GM19463 (cell line): Measurements from ENCODE around the gene ATP6V0E1.

Experiments
- ATAC-seq: cut with Tn5 transposase; IDR thresholded peaks from one replicate; pipeline ENCODE4 v1.9.1; 2021; ENCODE audit warnings: mild to moderate bottlenecking, moderate library complexity; ENCODE audit not compliant: unreplicated experiment

ATP6V0E1 gene

DNA sequence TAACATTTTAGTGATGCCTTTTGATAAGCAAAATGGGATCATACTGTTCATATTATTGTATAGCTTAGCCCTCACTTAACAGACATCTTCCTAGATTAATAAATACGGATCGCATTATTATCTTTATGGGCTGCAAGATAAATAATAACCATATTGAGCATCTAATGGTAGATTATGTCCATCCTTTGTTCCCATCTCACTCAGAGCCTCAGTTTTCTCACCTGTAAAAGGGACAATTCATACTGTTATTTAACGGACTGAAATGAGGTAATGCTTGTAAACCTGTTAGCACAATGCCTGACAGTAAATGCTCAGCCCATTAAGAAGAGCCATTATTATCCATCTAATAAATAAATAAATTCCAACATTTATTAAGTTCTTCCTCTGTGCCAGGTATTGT is 27.3 kb upstream of the ATP6V0E1 start:
- ATAC-seq, result no peak

DNA sequence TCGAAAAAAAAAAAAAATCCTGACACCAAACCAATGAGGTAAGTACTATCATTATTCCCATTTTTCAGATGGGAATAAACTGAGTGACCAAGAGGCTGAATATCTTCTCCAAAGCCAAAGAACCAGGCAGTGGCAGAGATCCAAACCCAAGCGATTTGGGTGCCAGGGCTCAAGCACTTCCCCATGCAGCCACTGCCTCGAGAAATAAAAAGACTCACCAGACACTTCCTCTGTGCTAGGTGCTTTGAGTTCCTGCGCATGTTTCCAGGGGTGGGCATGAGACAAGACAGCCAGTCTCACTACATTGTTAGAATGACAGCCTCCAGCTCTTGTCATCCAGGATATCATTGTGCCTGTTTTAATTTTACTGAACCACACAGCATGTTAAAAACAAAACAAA is 26.6 kb upstream of the ATP6V0E1 start:
- ATAC-seq, result no peak

DNA sequence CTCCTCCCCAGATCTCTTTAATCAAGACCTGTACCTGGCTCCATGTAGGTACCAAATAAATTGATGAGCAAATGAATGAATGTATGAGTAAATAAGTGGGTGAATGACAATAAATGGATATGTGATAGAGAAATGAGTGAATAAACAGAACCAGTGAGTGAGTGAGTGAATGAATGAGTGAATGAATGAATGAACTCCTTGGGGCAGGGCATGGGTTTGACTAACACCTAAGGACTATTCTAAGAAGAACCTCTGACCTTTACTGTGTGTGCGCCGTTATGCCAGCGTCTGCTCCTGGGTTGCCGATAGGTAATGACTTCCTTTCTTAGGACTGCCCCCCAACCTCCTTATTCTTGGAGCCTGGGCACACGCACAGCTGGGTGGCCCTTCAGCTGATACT is 26.1 kb upstream of the ATP6V0E1 start:
- ATAC-seq, result no peak

DNA sequence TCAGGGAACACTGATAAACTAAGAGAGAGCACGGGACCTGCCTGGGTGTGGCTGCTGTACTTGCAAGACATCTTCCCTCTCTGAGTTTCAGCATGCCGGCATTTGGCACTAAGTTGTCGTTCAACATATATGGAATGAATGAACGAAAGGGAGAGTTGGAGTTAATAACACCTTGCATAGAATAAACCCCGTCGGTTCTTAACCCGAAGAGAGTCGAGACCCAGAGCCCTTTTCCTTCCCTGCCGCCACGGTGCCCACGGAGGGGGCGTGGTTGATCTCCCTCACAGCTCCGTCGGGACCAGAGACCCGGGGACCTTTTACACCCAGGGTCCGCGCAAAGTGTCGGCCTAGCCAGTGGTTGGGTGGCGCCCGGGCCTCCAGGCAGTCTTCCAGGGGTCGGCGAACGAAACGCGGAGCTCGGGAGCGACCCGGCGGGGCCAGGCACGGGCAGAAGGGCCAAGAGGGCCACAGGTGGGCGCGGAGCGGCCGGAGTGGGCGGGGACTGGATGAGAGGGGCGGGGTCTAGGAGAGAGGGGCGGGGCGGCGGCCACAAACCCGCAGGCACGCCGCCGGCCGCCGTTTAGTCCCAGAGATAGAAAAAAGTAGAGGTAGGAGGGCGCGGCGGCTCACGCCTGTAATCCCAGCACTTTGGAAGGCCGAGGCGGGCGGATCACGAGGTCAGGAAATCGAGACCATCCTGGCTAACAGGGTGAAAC is 25.1 kb upstream of the ATP6V0E1 start:
- peak; percentile 66 for ATAC-seq

DNA sequence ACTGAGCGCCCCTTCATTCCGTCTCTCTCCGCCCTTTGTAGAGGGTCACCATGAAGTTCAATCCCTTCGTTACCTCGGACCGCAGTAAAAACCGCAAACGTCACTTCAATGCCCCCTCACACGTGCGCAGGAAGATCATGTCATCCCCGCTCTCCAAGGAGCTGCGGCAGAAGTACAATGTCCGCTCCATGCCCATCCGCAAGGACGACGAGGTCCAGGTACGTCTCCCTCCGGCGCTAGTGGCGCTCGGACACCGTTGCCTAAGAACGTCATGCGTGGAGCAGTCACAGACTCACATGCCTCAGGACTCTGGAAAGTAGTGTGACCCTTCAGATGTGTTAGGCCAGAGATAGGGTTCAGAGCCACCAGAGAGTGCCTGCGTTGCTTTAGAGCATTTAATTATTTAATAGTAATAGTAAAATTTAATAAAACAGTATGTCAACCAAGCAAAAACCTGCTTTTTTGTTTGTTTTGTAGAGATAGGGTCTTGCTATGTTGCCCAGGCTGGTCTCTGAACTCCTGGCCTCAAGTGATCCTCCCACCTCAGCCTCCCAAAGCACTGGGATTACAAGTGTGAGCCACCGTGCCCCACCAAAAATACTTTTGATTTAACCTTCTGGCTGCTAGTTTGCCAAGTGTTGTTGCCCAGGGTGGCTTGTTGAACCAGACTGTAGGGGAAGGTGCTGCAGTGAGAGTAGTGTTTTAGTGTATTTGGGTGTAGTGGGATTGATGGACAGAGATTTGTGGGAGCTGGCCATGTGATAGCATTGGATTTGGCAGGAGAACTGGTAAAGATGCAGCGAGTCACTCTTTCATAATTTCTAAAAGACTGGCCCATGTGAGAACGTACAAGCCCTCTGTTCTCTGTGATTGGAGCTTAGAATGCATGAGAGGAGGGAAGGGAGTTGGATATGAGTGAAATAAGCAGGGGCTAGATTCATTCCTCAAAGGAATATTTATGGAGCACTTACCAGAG is 23.5 kb upstream of the ATP6V0E1 start:
- no peak for ATAC-seq

DNA sequence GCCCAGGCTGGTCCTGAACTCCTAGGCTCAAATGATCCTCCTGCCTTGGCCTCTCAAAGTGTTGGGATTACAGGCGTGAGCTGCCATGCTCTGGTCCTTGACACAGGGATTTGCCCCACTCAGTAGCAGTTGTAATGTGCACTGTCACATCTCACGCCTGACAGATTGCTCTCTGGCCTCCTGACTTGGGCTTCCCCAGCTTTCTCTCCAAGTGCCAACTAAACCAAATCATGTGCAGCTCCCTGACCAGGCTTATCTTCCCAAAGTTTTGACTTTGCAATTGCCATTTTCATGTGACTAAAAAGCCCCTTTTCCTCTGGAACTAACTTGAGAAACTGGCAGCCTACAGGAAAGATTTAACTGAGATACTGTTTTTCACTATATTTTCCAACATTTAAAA is 13.7 kb upstream of the ATP6V0E1 start:
- no peak for ATAC-seq

DNA sequence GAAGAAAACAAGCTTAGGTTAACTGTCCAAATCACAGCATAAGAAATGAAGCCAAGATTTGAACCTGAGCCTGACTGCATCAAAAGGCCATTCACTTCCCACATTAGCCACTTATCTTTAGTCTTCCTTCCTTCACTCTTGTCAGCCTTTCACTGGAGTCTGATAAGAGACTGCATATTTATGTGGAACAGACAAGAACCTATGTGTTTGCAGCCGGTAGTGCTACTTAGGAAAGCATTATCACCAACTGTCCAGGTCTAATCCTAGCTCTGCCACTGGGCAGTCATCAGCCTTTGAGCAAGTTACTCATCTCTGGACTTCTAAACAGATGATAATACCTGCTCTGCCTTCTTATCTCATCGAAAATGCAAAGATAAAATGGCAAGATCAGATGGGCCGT is 12.1 kb upstream of the ATP6V0E1 start:
- ATAC-seq, result no peak

DNA sequence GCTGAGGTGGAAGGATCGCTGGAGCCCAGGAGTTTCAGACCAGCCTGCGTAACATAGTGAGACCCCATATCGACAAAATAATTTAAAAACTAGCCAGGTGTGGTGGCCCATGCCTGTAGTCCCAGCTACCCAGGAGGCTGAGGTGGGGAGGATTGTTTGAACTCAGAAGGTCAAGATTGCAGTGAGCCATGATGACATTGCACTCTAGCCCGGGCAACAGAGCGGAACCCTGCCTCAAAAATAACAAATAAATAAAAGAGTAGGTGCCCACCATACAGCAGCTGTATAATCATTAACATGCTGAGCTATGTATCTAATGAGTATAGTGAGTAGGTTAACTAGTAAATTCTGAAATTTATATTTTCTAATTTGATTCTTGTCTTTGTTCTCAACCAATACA is 11.0 kb upstream of the ATP6V0E1 start:
- ATAC-seq, result no peak

DNA sequence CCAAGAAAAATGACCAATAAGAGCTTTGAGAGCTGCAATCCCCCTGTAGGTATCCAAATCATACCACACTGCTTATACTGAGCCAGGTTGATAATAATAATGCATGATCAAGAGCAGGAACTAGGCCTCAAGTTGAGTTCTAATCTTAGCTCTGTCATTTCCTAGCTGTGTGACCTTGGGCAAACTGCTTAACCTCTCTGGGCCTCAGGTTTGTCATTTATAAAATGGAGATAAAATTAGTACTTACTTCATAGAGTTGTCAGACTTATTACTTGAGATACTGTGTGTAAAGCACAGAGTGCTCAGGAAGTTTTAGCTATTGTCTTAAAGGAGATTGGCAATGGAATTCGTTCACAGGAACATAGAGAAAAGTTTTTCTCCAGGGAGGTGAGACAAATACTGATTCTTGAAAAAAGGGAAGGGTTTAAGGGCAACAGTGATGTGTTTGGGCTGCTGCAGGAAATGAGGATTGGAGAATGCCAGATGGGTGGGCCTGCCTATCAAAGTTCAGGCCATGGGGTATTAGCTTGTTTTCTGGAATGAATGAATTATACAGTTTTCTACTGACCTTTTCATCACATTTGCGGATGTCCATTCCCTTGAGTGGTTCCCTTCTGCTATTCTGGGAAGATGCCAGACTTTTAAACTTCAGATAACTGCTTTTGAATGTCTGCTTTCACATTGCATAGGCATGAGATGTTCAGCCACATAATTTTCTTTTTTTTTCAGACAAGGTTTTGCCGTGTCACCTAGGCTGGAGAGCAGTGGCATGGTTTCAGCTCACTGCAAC is 10.2 kb upstream of the ATP6V0E1 start:
- no peak for ATAC-seq

DNA sequence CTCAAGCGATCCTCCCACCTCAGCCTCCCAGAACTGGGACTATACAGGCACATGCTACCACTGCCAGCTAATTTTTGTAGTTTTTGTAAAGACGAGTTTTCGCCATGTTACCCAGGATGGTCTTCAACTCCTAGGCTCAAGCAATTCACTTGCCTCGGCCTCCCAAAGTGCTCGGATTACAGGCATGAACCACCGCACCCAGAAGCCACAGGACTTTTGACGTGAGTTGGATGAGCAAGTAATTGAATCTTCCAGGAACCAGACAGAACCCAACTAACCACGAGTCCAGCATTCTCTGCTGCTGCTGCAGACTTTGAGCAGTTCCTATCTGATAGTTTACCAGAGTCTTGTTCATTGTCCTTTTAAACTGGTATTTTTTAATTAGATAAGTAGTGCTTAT is 9.6 kb upstream of the ATP6V0E1 start:
- ATAC-seq, result no peak

DNA sequence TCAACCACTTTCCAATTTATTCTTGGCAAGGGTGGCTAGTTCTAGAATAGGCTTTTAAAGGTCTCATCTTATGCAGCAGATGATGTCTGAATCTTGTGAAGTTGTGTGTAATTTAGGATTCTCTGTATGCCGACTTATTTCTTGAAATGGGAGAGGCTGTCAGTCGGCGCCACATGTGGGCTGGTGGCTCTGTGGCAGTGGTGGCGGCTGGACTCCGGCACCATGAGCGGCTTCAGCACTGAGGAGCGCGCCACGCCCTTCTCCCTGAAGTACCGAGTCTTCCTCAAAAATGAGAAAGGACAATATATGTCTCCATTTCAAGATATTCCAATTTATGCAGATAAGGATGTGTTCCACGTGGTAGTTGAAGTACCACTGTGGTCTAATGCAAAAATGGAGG is 8.3 kb upstream of the ATP6V0E1 start:
- ATAC-seq, result no peak

DNA sequence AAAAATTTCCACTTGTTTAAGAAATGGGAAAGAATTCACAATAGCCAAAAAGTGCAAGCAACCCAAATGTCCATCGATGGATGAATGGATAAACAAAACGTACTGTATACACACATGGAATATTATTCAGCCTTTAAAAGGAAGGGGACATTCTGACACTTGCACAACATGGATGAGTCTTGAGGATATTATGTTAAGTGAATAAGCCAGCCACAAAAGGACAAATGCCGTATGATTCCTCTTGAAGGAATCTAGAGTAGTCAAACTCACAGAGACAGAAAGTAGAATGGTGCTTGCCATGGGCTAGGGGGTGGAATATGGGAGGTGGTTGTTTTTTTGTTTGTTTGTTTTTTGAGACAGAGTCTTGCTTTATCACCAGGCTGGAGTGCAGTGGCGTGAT is 3.8 kb upstream of the ATP6V0E1 start:
- ATAC-seq, result no peak

DNA sequence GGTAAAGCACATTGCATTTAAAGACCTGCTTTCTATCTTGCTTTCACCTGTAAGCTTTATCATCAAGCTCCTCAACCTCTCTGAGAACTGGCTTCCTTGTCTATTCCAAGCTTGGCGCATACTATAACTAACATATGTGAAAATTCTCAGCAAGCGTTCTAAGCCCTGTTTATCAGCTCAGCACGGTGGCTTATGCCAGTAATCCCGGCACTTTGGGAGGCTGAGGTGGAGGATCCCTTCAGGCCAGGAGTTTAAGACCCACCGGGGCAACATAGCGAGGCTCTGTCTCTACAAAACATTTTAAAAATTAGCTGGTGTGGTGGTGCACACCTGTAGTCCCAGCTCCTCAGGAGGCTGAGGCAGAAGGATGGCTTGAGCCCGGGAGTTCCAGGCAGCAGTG is 1.6 kb upstream of the ATP6V0E1 start:
- no peak for ATAC-seq

DNA sequence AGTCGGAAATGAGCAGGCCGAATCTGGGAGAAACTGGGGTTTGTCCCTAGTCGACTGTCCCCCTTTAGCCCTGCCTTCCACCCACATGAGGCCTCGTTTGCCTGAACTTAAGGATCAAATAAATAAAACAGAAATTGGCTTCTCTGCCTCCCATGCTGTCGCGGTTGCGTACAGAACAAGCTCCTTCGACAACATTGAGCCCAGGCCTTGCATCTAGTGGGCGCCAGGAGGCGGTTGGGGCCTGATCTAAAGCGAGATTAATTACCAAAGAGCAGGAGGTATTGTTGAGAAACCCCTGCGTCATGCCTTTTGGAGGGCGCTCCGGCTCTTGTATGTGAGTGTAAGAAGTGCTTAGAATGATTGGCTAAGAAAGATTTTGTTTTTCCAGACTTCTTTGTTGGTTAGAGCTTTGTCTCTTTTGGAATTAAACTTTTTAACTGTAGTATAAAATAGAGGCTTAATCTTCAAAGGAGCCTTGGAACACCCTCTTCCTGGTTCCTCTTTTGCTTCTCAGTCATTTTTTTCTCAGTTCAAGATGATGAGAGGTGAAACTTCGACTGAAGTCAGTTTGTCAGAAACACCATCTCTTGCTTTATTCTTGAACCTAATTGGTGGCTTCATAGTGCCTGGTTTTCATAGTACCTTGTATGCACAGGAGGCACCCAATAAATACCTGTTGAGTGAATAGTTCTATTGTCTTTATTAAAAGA is 828 bp downstream of the ATP6V0E1 start:
- peak; percentile 55 for ATAC-seq

DNA sequence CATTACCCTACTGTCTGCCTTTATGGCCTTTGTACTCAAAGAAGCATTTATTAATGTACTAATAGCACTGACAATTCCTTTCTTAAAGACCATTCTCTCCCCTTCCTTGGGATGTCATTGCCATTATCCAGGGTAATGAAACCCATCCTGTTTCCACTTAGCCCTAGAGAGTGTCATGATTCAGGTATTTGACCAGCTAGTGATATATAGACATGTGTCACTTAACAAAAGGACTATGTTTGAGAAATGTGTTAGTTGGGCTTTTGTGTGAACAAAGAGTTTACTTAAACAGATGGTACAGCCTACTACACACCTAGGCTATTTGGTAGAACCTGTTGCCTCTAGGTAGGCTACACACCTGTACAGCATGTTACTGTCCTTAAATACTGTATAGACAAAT is 2.0 kb downstream of the ATP6V0E1 start:
- ATAC-seq, result no peak

DNA sequence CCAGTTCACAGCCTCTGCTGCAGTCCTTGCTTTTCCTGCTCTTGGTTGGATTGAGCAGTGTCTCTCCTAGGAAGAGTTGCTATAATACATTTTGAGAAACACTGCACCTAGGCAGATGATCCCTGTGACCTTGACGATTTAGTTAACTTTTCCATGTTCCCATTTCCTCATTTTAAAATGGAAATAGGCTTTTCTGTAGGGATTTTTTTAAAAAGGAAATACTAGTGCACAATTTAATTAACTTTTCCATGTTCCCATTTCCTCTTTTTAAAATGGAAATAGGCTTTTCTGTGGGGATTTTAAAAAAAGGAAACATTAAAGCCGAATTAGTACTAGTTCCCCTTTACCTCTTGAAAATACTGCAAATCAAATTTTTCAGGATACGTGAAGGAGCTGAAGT is 4.7 kb downstream of the ATP6V0E1 start:
- no peak for ATAC-seq

DNA sequence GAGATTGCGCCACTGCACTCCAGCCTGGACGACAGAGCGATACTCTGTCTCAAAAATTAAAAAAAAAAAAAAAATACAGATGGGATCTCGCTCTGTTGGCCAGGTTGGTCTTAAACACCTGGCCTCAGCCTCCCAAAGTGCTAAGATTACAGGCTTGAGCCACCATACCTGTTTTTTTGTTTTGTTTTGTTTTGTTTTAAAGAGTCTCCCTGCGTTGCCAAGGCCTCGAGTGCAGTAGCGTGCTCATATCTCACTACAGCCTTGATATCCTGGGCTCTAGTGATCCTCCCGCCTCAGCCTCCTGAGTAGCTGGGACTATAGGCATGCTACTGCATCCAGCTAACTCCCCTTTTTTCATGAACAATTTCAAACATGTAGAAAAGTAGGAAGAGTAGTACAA is 7.2 kb downstream of the ATP6V0E1 start:
- ATAC-seq, result no peak

DNA sequence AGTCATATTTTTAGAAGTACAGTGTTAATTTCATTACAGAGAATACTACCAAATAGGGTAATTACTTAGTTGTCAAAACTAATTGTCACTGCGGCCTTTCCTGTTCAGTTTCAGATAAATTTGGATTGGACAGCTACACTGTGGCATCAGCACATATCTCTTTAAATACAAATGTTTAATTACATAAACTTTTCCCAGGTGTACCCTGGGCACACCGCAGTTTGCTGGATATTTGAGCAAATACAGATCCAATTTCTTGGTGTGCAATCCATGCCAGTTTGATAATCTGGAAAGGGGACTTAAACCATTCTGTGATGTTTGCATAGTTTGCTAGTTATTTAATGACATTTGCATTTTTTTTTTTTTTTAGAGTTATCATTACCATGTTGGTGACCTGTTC is 10.8 kb downstream of the ATP6V0E1 start:
- ATAC-seq, result no peak

DNA sequence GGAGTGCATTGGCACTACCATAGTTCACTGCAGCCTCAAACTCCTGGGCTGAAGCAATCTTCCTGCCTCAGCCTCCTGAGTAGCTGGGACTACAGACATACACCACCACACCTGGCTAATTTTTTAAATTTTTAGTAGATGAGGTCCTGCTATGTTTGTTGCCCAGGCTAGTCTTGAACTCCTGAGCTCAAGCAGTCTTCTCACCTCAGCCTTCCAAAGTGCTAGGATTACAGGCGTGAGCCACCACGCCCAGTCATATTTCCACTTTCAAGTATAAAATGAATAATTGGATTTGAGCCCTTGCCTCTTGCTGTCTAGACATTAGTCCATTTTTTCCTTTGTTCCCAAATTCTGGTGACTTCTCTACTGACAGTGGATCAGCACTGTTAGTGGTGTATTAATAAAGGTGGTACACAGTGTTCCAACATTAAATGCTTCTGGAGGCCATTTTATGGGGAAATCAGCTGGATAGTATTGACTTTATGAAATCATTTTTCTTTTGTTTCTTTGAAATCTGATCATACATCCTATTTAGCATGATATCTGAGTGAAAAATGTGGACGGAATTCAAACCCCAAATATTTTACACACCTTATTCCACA is 15.9 kb downstream of the ATP6V0E1 start:
- no peak for ATAC-seq

DNA sequence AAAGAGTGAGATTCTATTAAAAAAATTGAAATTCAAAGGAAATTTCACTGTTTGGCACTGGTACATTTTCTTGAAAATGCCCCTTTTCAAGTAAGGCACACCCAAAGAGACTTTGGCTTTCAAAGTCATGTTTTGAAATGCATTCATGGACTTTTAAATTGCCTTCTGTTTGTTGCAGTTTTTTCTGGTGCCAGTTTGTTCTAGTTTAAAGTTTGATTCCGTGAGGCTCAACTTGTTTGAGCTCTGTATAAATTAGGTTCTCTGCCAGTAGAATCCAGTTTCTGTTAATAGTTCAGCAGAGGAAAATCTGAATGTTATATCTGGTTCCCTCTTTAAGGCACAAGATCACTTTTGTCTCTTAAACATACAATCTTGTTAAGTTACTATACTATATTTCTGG is 16.4 kb downstream of the ATP6V0E1 start:
- no peak for ATAC-seq
